A549 treated with AZD9567 at 1 μM for 4 hours (cell line): ENCODE data around the gene RASSF9. TPM values are rescaled to one million over a fixed set of nuclear protein-coding genes. Genes with fewer than 3 reads are reported as not detected.

ENCODE experiments used
- total RNA-seq: library from RNA; stranded (reverse); fragments of 200-300 nt; extraction: Qiagen RNA extraction; gene quantifications from 5 replicates; pipeline ENCODE4 v1.2.3, GENCODE V29; 2022; ENCODE audit not compliant: insufficient read depth

Gene RASSF9
- total RNA-seq, result 0.60 to 1.2 TPM (median 0.88 TPM) in 5 replicates

GRCh38 chr12:85836197-85837090 lies at the start of gene RASSF9:
Gene RASSF9 (minus strand): TSS chr12:85836409. CDS start chr12:85836201, 208 bp downstream.

GRCh38 chr12:85874031-85874461 lies 37.8 kb upstream of the RASSF9 start, which contains the start of gene NTS:
Gene NTS (plus strand): TSS chr12:85874295. CDS start chr12:85874404, 109 bp downstream.

Other genes with a start within 250 kb of the RASSF9 start
- gene NTS, start 37.9 kb upstream of the RASSF9 start, total RNA-seq, result 57.0 to 101 TPM (median 86.4 TPM) in 5 replicates